ENCODE data around the gene RIPOR3.
"Not testable (repeated sequence)": the region's sequence is repeated elsewhere in the genome, so short reads cannot be mapped to it uniquely, and the experiment has no call there.

Gene RIPOR3

GRCh38 chr20:50673466-50674137 lies 17.7 kb downstream of the RIPOR3 start:
- DNase-seq (no peak), ATAC-seq (replicated peaks) (no peak)
- no peaks in the 10 kb centered on the region for H3K36me3 Mint-ChIP-seq (ENCODE audit: insufficient read depth)
- peak overlapping the region in 1 of 2 donors; percentile 68 for H3K27ac Mint-ChIP-seq
- H3K27me3 Mint-ChIP-seq, result peaks cover 38 to 51% of the 10 kb centered on the region in 2 donors
- no peak overlapping the region for H3K4me3 Mint-ChIP-seq
- H3K4me1 Mint-ChIP-seq (ENCODE audit: low read depth in 2 of 2), result peaks cover 0 to 4% of the 10 kb centered on the region in 2 donors
- H3K9me3 Mint-ChIP-seq, result no peaks in the 10 kb centered on the region

- no peak for ATAC-seq (replicated peaks)
- Mint-ChIP-seq H3K27me3 (peaks cover 33 to 52% of the 10 kb centered on the region in 2 donors), H3K36me3 (ENCODE audit: insufficient read depth) (no peaks in the 10 kb centered on the region), H3K9me3 (no peaks in the 10 kb centered on the region), H3K4me1 (ENCODE audit: low read depth in 2 of 2) (peaks cover 0 to 4% of the 10 kb centered on the region in 2 donors), H3K4me3 (no peak overlapping the region), H3K27ac (no peak overlapping the region)
- no peak for DNase-seq
Measured at GRCh38 chr20:50673146-50673465, 18.2 kb downstream of the RIPOR3 start.

DNA sequence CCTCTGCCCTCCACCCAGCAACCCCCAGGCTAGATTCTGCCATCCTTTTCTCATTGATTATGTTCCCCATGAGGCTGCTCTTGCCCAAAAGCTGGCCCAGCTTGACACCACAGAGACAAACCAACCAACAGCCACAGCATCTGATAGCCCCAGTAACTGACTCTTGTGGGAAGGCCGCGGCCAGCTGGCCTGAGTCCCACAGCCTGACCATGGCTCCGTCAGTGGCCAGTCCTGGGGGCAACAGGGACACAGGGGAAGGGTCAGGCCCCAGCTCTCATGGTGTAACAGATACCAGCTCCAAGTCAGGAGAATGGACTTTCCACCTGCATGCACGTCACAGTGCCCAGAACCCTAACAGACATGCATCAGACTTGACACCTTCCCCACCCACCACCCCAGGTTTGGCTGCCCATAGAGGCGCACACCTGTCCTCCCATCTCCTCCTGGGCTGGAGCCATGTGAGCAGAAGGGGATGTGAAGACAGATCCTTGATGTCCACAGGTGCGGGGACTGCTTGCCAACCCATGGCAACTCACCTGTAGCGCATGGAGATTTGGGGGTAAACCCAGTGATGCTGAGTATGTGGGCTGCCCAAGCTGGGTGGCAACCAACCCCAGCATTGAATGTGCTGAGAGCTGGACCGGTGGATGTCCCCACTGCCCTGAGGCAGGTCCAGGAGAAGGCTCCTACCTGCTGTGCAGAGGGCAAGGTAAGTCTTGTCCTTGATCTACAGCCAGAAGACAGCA lies 18.8 kb downstream of the RIPOR3 start:
- Mint-ChIP-seq H3K4me1 (ENCODE audit: low read depth in 2 of 2) (peaks cover 0 to 4% of the 10 kb centered on the region in 2 donors), H3K36me3 (ENCODE audit: insufficient read depth) (no peaks in the 10 kb centered on the region), H3K27me3 (peaks cover 28 to 49% of the 10 kb centered on the region in 2 donors), H3K9me3 (no peaks in the 10 kb centered on the region), H3K27ac (no peak overlapping the region), H3K4me3 (no peak overlapping the region)
- ATAC-seq (replicated peaks) (no peak), DNase-seq (no peak)

DNA sequence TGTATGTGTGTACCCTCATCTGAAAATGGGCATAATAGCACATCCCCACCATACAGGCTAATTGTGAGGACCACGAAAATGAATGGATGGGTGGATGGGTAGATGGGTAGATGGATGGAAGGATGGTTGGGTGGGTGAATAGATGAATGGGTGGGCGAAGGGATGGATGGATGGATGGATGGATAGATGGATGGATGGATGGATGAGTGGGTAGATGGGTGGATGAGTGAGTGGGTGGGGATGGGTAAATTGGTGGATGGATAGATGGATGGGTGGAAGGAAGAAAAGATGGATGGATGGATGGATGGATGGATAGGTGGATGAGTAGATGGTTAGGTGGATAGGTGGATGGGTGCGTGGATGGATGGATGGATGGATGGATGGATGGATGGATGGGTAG lies 19.7 kb downstream of the RIPOR3 start:
- H3K4me1 Mint-ChIP-seq (ENCODE audit: low read depth in 2 of 2), result peaks cover 0 to 4% of the 10 kb centered on the region in 2 donors
- no peaks in the 10 kb centered on the region for H3K9me3 Mint-ChIP-seq
- no peak overlapping the region for H3K4me3 Mint-ChIP-seq
- H3K27me3 Mint-ChIP-seq, result peaks cover 23 to 54% of the 10 kb centered on the region in 2 donors
- DNase-seq, result no peak
- peaks cover 3% of the 10 kb centered on the region for H3K36me3 Mint-ChIP-seq (ENCODE audit: insufficient read depth)
- no peak overlapping the region for H3K27ac Mint-ChIP-seq
- no peak for ATAC-seq (replicated peaks)

- H3K27ac Mint-ChIP-seq; H3K36me3 Mint-ChIP-seq (ENCODE audit: insufficient read depth); H3K4me3 Mint-ChIP-seq; H3K9me3 Mint-ChIP-seq; H3K4me1 Mint-ChIP-seq (ENCODE audit: low read depth in 2 of 2); ATAC-seq (replicated peaks); DNase-seq: not testable (repeated sequence)
- peaks cover 23 to 56% of the 10 kb centered on the region in 2 donors for H3K27me3 Mint-ChIP-seq
Measured at GRCh38 chr20:50671010-50671409, 20.3 kb downstream of the RIPOR3 start.

- peaks cover 23 to 57% of the 10 kb centered on the region in 2 donors for H3K27me3 Mint-ChIP-seq
- H3K4me3 Mint-ChIP-seq, result no peak overlapping the region
- DNase-seq (no peak), ATAC-seq (replicated peaks) (no peak)
- no peaks in the 10 kb centered on the region for H3K9me3 Mint-ChIP-seq
- H3K4me1 Mint-ChIP-seq (ENCODE audit: low read depth in 2 of 2), result peaks cover 0 to 4% of the 10 kb centered on the region in 2 donors
- no peak overlapping the region for H3K27ac Mint-ChIP-seq
- H3K36me3 Mint-ChIP-seq (ENCODE audit: insufficient read depth), result peaks cover 3% of the 10 kb centered on the region
Measured at GRCh38 chr20:50670126-50670862, 21.0 kb downstream of the RIPOR3 start.

- ATAC-seq (replicated peaks) (no peak), DNase-seq (no peak)
- H3K27me3 Mint-ChIP-seq, result peaks cover 20 to 61% of the 10 kb centered on the region in 2 donors
- peaks cover 3% of the 10 kb centered on the region for H3K36me3 Mint-ChIP-seq (ENCODE audit: insufficient read depth)
- H3K4me3 Mint-ChIP-seq, result no peak overlapping the region
- no peaks in the 10 kb centered on the region for H3K9me3 Mint-ChIP-seq
- H3K4me1 Mint-ChIP-seq (ENCODE audit: low read depth in 2 of 2), result peaks cover 0 to under 1% of the 10 kb centered on the region in 2 donors
- no peak overlapping the region for H3K27ac Mint-ChIP-seq
Measured at GRCh38 chr20:50668798-50669197, 22.5 kb downstream of the RIPOR3 start.

DNA sequence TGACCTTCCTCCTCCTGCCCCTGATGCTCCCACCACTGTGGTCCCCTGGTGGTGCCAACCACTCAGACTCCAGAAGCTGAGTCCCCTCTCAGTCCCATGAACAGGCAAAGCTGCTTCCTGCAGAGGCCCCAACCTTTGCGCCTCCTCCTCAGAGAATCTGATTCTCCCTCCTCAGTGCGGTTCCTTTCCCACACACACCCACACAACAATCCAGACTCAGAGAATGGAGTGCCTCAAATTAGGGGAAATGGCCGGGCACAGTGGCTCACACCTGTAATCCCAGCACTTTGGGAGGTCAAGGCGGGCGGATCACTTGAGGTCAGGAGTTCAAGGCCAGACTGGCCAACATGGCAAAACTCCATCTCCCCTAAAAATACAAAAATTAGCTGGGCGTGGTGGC lies 23.0 kb downstream of the RIPOR3 start:
- DNase-seq, result no peak
- Mint-ChIP-seq H3K27ac (no peak overlapping the region), H3K36me3 (ENCODE audit: insufficient read depth) (peaks cover 3% of the 10 kb centered on the region), H3K4me3 (no peak overlapping the region), H3K4me1 (ENCODE audit: low read depth in 2 of 2) (no peaks in the 10 kb centered on the region), H3K27me3 (peaks cover 15 to 61% of the 10 kb centered on the region in 2 donors), H3K9me3 (no peaks in the 10 kb centered on the region)
- ATAC-seq (replicated peaks), result no peak

DNA sequence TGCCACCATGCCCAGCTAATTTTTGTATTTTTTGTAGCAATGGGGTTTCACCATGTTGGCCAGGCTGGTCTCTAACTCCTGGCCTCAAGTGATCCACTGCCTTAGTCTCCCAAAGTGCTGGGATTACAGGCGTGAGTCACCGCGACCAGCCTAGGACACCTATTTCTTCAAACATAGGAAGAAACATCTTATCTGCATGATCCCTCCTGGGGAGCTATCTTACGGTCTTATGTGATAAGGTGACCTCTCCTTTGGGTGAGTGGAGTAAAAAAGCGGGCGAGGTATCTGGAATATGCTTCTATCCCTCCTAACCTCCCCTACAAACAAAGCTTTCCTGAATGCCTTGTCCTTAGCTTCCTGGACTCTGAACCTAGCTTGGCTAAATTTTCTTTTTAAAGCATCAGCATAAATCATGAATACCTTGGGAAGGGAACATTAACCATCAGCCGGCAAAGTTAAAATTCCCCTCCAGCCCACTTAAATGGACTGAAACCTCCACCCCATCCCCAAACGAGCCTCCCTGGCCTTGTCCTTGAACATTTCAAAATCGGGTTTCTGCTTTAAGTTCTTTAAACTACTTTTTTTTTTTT lies 24.5 kb downstream of the RIPOR3 start:
- H3K36me3 Mint-ChIP-seq (ENCODE audit: insufficient read depth), result peaks cover 3% of the 10 kb centered on the region
- no peaks in the 10 kb centered on the region for H3K9me3 Mint-ChIP-seq
- peaks cover 13 to 59% of the 10 kb centered on the region in 2 donors for H3K27me3 Mint-ChIP-seq
- DNase-seq (no peak), ATAC-seq (replicated peaks) (no peak)
- H3K4me3 Mint-ChIP-seq, result no peak overlapping the region
- H3K27ac Mint-ChIP-seq, result no peak overlapping the region
- H3K4me1 Mint-ChIP-seq (ENCODE audit: low read depth in 2 of 2), result no peaks in the 10 kb centered on the region

DNA sequence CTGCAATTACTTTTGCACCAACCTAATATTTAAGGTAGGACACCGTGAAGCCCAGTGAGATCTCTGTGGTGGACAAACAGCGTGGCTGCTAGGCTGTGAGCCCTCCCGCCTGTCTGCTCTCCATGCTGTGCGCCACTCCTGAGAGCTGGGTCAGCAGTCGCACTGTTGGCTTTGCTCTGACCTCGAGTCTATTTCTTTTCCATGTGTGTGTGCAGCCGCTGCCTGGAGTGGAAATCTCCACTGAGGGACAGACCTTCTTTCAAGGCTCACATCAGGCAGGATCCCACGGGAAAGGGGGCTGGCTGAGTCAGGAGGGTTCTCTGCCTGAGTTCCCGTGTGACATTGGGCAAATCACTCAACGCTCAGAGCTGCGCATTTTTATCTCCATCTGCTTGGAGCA lies 27.1 kb downstream of the RIPOR3 start:
- no peak overlapping the region for H3K4me3 Mint-ChIP-seq
- no peaks in the 10 kb centered on the region for H3K9me3 Mint-ChIP-seq
- ATAC-seq (replicated peaks) (no peak), DNase-seq (no peak)
- peaks cover 3% of the 10 kb centered on the region for H3K36me3 Mint-ChIP-seq (ENCODE audit: insufficient read depth)
- no peaks in the 10 kb centered on the region for H3K4me1 Mint-ChIP-seq (ENCODE audit: low read depth in 2 of 2)
- no peak overlapping the region for H3K27ac Mint-ChIP-seq
- peaks cover 6 to 68% of the 10 kb centered on the region in 2 donors for H3K27me3 Mint-ChIP-seq

- peaks cover 3% of the 10 kb centered on the region for H3K36me3 Mint-ChIP-seq (ENCODE audit: insufficient read depth)
- no peak overlapping the region for H3K4me3 Mint-ChIP-seq
- H3K27ac Mint-ChIP-seq, result no peak overlapping the region
- ATAC-seq (replicated peaks), result no peak
- no peaks in the 10 kb centered on the region for H3K9me3 Mint-ChIP-seq
- no peaks in the 10 kb centered on the region for H3K4me1 Mint-ChIP-seq (ENCODE audit: low read depth in 2 of 2)
- DNase-seq, result no peak
- peaks cover 6 to 61% of the 10 kb centered on the region in 2 donors for H3K27me3 Mint-ChIP-seq
Measured at GRCh38 chr20:50663095-50663821, 28.1 kb downstream of the RIPOR3 start.

DNA sequence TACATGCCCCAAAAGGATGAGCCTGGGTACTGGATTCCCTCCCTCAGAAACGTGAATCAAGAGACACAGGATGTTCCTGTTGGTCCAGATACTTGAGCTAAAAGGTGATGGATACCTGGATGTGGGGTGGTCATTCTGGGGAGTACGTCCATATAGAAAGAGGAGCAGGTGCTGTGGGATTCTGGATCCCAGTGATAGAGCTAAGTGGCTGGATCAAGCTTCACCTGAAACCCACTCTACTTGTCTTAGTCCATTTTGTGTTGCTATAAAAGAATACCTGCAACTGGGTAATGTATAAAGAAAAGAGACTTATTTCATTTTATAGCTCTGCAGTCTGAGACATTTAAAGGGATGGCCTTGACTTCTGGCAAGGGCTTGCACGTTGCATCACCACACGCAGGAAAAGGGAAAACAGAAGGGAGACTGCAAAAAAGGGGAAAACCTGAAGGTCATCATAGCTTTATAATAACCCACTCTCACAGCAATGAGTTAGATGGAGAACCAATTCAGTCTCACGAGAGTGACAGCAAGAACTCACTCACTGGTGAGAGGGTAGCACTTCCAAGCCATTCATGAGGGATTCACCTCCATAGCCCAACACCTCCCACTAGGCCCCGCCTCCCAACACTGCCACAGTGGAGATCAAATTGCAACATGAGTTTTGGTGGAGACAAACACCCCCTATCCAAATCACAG lies 31.2 kb downstream of the RIPOR3 start:
- no peak overlapping the region for H3K4me3 Mint-ChIP-seq

More for the DNA sequence above, 31.2 kb downstream of the RIPOR3 start:
- Mint-ChIP-seq H3K4me1 (ENCODE audit: low read depth in 2 of 2) (no peaks in the 10 kb centered on the region), H3K27ac (no peak overlapping the region), H3K36me3 (ENCODE audit: insufficient read depth) (no peaks in the 10 kb centered on the region), H3K27me3 (peaks cover 13 to 41% of the 10 kb centered on the region in 2 donors), H3K9me3 (no peaks in the 10 kb centered on the region)
- DNase-seq (no peak), ATAC-seq (replicated peaks) (no peak)

All from effector memory CD8-positive, alpha-beta T cell (primary cell).